ENCODE measurements around the gene ATF2. TPM values are rescaled to one million over a fixed set of nuclear protein-coding genes. Genes with fewer than 3 reads are reported as not detected.

The ATF2 gene
- 24.5 and 26.0 TPM in 2 replicates for total RNA-seq

DNA sequence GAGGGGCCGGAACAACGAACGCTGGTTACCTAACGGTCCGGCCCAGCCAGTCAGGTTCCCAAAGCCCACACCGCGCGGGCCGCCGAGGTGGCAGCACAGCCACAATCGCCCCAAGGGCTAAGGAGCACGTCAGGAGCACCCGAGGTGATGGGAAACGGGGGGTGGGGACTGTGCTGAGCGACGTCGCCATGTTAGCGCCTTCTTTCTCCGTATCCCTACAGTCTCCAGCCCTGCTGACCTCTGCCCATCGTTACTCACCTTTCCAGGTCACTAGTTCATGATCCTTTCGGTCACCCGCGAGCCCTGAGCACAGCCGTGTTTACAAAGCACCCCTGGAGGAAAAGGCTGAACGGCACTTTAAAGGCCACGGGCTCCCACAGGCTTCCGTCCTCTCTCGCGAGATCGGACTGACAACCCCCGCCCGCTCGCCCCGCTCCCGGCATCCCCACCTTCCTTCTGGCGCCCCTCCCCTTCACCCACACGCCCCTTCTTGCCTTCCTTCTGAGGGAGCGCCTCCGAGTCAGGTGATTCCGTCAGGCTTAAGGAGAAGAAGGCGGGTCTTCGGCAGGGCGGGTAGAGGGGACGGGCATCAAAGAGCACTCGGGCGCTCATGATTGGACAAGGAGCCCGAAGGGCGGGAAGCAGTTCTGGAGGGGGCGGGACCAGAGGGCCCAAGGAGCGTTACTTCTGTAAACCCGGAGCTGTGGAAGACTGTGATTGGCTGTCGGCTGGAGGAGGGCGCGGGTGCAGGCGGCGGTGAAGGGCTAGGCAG, at the start of gene ATF2:
ATF2 (minus strand) TSS at position 412 of the 772 bp plus-strand sequence. CDS start 31,760 bp downstream, outside the sequence.

DNA sequence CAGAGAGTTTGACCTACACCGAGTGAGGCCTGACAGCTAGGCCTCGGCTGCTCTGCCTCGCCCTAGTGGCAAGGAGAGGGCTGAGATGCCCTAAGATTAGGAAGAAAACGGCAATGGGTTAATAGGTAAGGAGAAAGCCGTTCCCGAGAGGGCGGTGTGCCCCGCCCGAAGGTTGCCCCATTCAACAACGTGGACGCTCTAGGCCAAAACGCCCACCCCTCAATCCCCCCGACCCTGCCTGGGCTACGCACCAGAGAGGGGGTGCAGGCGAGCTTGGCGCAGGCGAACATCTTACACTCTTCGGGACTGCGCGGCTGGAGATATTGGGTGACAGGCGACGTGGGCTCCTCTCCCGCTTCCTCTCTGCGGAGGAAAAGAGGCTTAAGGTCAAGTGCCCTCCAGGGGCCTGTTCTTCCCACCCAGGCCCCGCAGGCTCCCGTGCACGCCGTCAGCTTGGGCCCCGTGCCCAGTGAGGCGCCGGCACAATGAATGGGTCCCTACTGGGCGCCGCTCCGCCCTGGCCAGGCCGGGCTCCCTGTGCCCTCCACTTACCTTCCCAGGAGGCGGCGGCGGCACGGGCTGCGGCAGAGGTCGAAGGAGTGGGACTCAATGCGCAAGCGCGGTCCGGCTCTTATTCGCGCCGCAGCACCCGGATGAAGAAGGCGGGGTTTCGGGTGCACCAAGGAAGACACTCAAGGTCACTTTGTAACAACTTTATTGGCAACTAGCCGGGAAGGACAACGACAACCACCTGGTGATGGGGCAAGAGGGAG, 13.3 kb upstream of the ATF2 start, which contains the start of gene ATP5MC3:
ATP5MC3 (minus strand) TSS at position 607 of the 773 bp plus-strand sequence; CDS start at position 290, 317 bp downstream.

Other genes starting within 250 kb of the ATF2 start
- 17.4 and 25.6 TPM in 2 replicates for gene CHN1, start 162.8 kb downstream of the ATF2 start, total RNA-seq
- 221 and 228 TPM in 2 replicates for gene ATP5MC3, start 13.5 kb upstream of the ATF2 start, total RNA-seq